Testis (tissue), 3 donors: ENCODE measurements around the gene MEIG1. TPM values are rescaled to one million over a fixed set of nuclear protein-coding genes. Genes with fewer than 3 reads are reported as not detected.
"Not testable (repeated sequence)": the region's sequence is repeated elsewhere in the genome, so short reads cannot be mapped to it uniquely, and the experiment has no call there.

ENCODE experiments used
- DNase-seq: peaks from one replicate; pipeline ENCODE4 v3.0.0-alpha.2; 2019
- H3K27ac ChIP-seq, 2 donors: fragments of 200-600 bp; sonication (generic); one replicate each; pipeline ENCODE4 v1.5.1; 2019
- H3K27me3 ChIP-seq: fragments of 200-600 bp; sonication (generic); one replicate; pipeline ENCODE4 v1.5.1; 2019
- H3K36me3 ChIP-seq: fragments of 200-600 bp; sonication (generic); one replicate; pipeline ENCODE4 v1.5.1; 2017; ENCODE audit warnings: low read depth; ENCODE audit errors: missing control alignments
- H3K4me1 ChIP-seq: fragments of 200-600 bp; sonication (generic); one replicate; pipeline ENCODE4 v1.5.1; 2019
- H3K4me3 ChIP-seq, 2 donors: fragments of 200-600 bp; sonication (generic); one replicate each; pipeline ENCODE4 v1.5.1; 2017 to 2019
- H3K9me3 ChIP-seq: fragments of 200-600 bp; sonication (generic); one replicate; pipeline ENCODE4 v1.5.1; 2017
- CTCF ChIP-seq, 3 experiments: fragments of 450-650 bp in 2 of 3; fragments of 200-600 bp in 1 of 3; sonication (generic) in 1 of 3; IDR thresholded peaks; one replicate each; pipeline ENCODE4 v1.5.1; 2016 to 2019; ENCODE audit warnings: antibody characterized with exemption in 3 of 3, mild to moderate bottlenecking in 2 of 3, moderate library complexity in 1 of 3
- POLR2A ChIP-seq: fragments of 450-650 bp; IDR thresholded peaks from one replicate; pipeline ENCODE4 v1.6.1; 2017; ENCODE audit warnings: antibody characterized with exemption, mild to moderate bottlenecking, moderate library complexity
- WGBS, 2 donors: methylation state at CpG; one replicate each; pipeline ENCODE4 v1.1.5; 2018; 5-methylcytosine and 5-hydroxymethylcytosine counted together
- intact Hi-C: fragments of 100-400 bp; cut with DNase I; formaldehyde crosslinking; loops from one replicate; pipeline ENCODE4 v1.15.1; 2023; ENCODE audit warnings: low total_unique reads
- polyA plus RNA-seq: library from polyadenylated mRNA; stranded (reverse); fragments of 350-450 nt; fragmentation: Illumina TruSeq; extraction: RNeasy Lipid Tissue Mini Kit (QIAGEN cat#74804); gene quantifications from one replicate; pipeline ENCODE4 v1.2.3, GENCODE V29; 2014; ENCODE audit warnings: low read depth, low replicate concordance; ENCODE audit not compliant: insufficient read depth
- total RNA-seq, 2 donors: library from RNA; depleted of rRNA; stranded (reverse); fragments of >200 nt; gene quantifications; one replicate each; pipeline ENCODE4 v1.2.3, GENCODE V29; 2016

MEIG1 gene
- total and polyA plus RNA-seq, 3 donors from 2014 or later = 3.6 to 33.1 (median 7.8) TPM

- 47 to 52% methylated on average over 19 of the region's 19 CpGs for WGBS, 2 donors
- H3K27ac ChIP-seq, H3K36me3 ChIP-seq, intact Hi-C loops, H3K4me1 ChIP-seq, H3K9me3 ChIP-seq, H3K4me3 ChIP-seq, H3K27me3 ChIP-seq: not testable (repeated sequence)
- DNase-seq = peak; percentile 65
- TF ChIP-seq CTCF (IDR thresholded peaks at IDR 0.05) = peak in 2 of 3 experiments; percentile 22 to 23
Measured at GRCh38 chr10:14991035-14991749, 32.0 kb downstream of the MEIG1 start.

DNA sequence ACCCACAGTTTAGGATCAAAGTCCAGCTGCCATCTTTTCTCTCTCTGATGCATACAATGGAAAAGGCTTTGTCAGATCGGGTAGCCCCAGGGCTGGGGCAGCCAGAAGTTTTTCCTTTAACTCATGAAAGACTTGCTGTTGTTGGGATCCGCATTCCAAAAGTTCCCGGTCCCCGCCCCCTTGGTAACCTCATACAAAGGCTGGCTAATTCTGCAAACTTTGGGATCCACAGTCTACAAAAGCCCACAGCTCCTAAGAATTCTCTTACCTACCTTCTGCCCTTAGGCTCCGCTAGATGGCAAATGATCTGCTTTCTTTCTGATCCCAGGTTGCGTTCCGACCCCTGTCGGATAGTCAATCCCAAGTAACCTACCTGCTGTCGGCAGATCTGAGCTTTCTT, 33.1 kb downstream of the MEIG1 start:
- H3K4me3 ChIP-seq, H3K27me3 ChIP-seq, intact Hi-C loops, H3K9me3 ChIP-seq, H3K36me3 ChIP-seq, H3K4me1 ChIP-seq, H3K27ac ChIP-seq, DNase-seq: not testable (repeated sequence)
- WGBS, 2 donors = 69 to 77% methylated on average over 9 of the region's 9 CpGs

- H3K36me3 ChIP-seq, H3K4me3 ChIP-seq, H3K4me1 ChIP-seq, DNase-seq, H3K27ac ChIP-seq, H3K9me3 ChIP-seq, H3K27me3 ChIP-seq, intact Hi-C loops: not testable (repeated sequence)
- 48 to 60% methylated on average over 31 to 32 of the region's 32 CpGs for whole genome bisulfite sequencing, 2 donors
Measured at GRCh38 chr10:14993500-14994455, 34.6 kb downstream of the MEIG1 start.

- H3K4me3 ChIP-seq = peak overlapping the region; percentile 29 to 31
Measured at GRCh38 chr10:14995964-14996565, 36.9 kb downstream of the MEIG1 start.

GRCh38 chr10:15013530-15013929, 54.3 kb downstream of the MEIG1 start:
- H3K4me3 ChIP-seq, intact Hi-C loops, DNase-seq: not testable (repeated sequence)

More at GRCh38 chr10:14995964-14996565, 36.9 kb downstream of the MEIG1 start:
- 72 to 73% methylated on average over 42 to 50 of the region's 50 CpGs for WGBS, 2 donors
- no peaks in the 10 kb centered on the region for H3K9me3 ChIP-seq
- intact Hi-C loops = no loop called here
- no peaks in the 10 kb centered on the region for H3K27me3 ChIP-seq
- no peaks in the 10 kb centered on the region for H3K4me1 ChIP-seq
- no peak for DNase-seq
- H3K27ac ChIP-seq = no peak overlapping the region
- TF ChIP-seq POLR2A = no peak
- no peak for TF ChIP-seq CTCF (IDR thresholded peaks at IDR 0.05)
- no peaks in the 10 kb centered on the region for H3K36me3 ChIP-seq

GRCh38 chr10:15015451-15015850, 56.3 kb downstream of the MEIG1 start:
- H3K27ac ChIP-seq = no peak overlapping the region
- H3K27me3 ChIP-seq = no peaks in the 10 kb centered on the region
- no peaks in the 10 kb centered on the region for H3K9me3 ChIP-seq
- DNase-seq = no peak
- no peaks in the 10 kb centered on the region for H3K4me1 ChIP-seq
- intact Hi-C loops = no loop called here
- 84% methylated on average over 7 of the region's 7 CpGs for WGBS, 2 donors
- H3K4me3 ChIP-seq = no peak overlapping the region
- no peaks in the 10 kb centered on the region for H3K36me3 ChIP-seq
- TF ChIP-seq POLR2A (no peak), CTCF (IDR thresholded peaks at IDR 0.05) (no peak)

More at GRCh38 chr10:15013530-15013929, 54.3 kb downstream of the MEIG1 start:
- H3K36me3 ChIP-seq, H3K27me3 ChIP-seq, H3K4me1 ChIP-seq, H3K27ac ChIP-seq, H3K9me3 ChIP-seq: not testable (repeated sequence)
- WGBS, 2 donors = 81 to 82% methylated on average over 5 of the region's 5 CpGs

GRCh38 chr10:15020966-15021365, 61.8 kb downstream of the MEIG1 start:
- not testable (repeated sequence) for H3K36me3 ChIP-seq, H3K4me1 ChIP-seq
- WGBS, 2 donors = 76 to 86% methylated on average over 2 to 5 of the region's 5 CpGs

More at GRCh38 chr10:15020966-15021365, 61.8 kb downstream of the MEIG1 start:
- DNase-seq, H3K27me3 ChIP-seq, intact Hi-C loops, H3K27ac ChIP-seq, H3K4me3 ChIP-seq, H3K9me3 ChIP-seq: not testable (repeated sequence)
